ENCODE measurements around the gene CAMK1. TPM values are rescaled to one million over a fixed set of nuclear protein-coding genes. Genes with fewer than 3 reads are reported as not detected.

Gene CAMK1
- total RNA-seq, 1 donor = 24.7 TPM

GRCh38 chr3:9725775-9726515, 43.8 kb downstream of the CAMK1 start:
- Histone ChIP-seq H3K27me3 (ENCODE audit: insufficient read depth, low read length) (no peaks in the 10 kb centered on the region), H3K9me3 (ENCODE audit: low read depth, low read length) (no peaks in the 10 kb centered on the region), H3K4me3 (ENCODE audit: low read length) (no peak overlapping the region), H3K4me1 (ENCODE audit: insufficient read depth, low read length) (peaks cover 29% of the 10 kb centered on the region)

GRCh38 chr3:9721700-9722060, 48.1 kb downstream of the CAMK1 start:
- no peak overlapping the region for H3K4me3 ChIP-seq (ENCODE audit: low read length)
- H3K27me3 ChIP-seq (ENCODE audit: insufficient read depth, low read length) = no peaks in the 10 kb centered on the region
- H3K4me1 ChIP-seq (ENCODE audit: insufficient read depth, low read length) = peaks cover 22% of the 10 kb centered on the region
- H3K9me3 ChIP-seq (ENCODE audit: low read depth, low read length) = no peaks in the 10 kb centered on the region

- H3K9me3 ChIP-seq (ENCODE audit: low read depth, low read length) = no peaks in the 10 kb centered on the region
- no peaks in the 10 kb centered on the region for H3K27me3 ChIP-seq (ENCODE audit: insufficient read depth, low read length)
- H3K4me3 ChIP-seq (ENCODE audit: low read length) = no peak overlapping the region
- peaks cover 25% of the 10 kb centered on the region for H3K4me1 ChIP-seq (ENCODE audit: insufficient read depth, low read length)
These were observed 48.6 kb downstream of the CAMK1 start for GRCh38 chr3:9721015-9721699.

- Histone ChIP-seq H3K9me3 (ENCODE audit: low read depth, low read length) (no peaks in the 10 kb centered on the region), H3K4me3 (ENCODE audit: low read length) (no peak overlapping the region), H3K27me3 (ENCODE audit: insufficient read depth, low read length) (no peaks in the 10 kb centered on the region), H3K4me1 (ENCODE audit: insufficient read depth, low read length) (peaks cover 39% of the 10 kb centered on the region)
These were observed 51.6 kb downstream of the CAMK1 start for GRCh38 chr3:9718118-9718517.

GRCh38 chr3:9717563-9717962, 52.2 kb downstream of the CAMK1 start:
- no peak overlapping the region for H3K4me3 ChIP-seq (ENCODE audit: low read length)
- H3K27me3 ChIP-seq (ENCODE audit: insufficient read depth, low read length) = no peaks in the 10 kb centered on the region
- no peaks in the 10 kb centered on the region for H3K9me3 ChIP-seq (ENCODE audit: low read depth, low read length)
- peaks cover 39% of the 10 kb centered on the region for H3K4me1 ChIP-seq (ENCODE audit: insufficient read depth, low read length)

GRCh38 chr3:9716801-9717555, 52.8 kb downstream of the CAMK1 start:
- Histone ChIP-seq H3K4me3 (ENCODE audit: low read length) (no peak overlapping the region), H3K9me3 (ENCODE audit: low read depth, low read length) (no peaks in the 10 kb centered on the region), H3K27me3 (ENCODE audit: insufficient read depth, low read length) (no peaks in the 10 kb centered on the region), H3K4me1 (ENCODE audit: insufficient read depth, low read length) (peaks cover 38% of the 10 kb centered on the region)

GRCh38 chr3:9715764-9716437, 53.8 kb downstream of the CAMK1 start:
- Histone ChIP-seq H3K27me3 (ENCODE audit: insufficient read depth, low read length) (no peaks in the 10 kb centered on the region), H3K4me3 (ENCODE audit: low read length) (no peak overlapping the region), H3K4me1 (ENCODE audit: insufficient read depth, low read length) (peaks cover 31% of the 10 kb centered on the region), H3K9me3 (ENCODE audit: low read depth, low read length) (no peaks in the 10 kb centered on the region)

- no peak overlapping the region for H3K4me3 ChIP-seq (ENCODE audit: low read length)
- no peaks in the 10 kb centered on the region for H3K27me3 ChIP-seq (ENCODE audit: insufficient read depth, low read length)
- H3K9me3 ChIP-seq (ENCODE audit: low read depth, low read length) = no peaks in the 10 kb centered on the region
- peaks cover 31% of the 10 kb centered on the region for H3K4me1 ChIP-seq (ENCODE audit: insufficient read depth, low read length)
These were observed 54.6 kb downstream of the CAMK1 start for GRCh38 chr3:9715136-9715535.

GRCh38 chr3:9713142-9713541, 56.6 kb downstream of the CAMK1 start:
- Histone ChIP-seq H3K9me3 (ENCODE audit: low read depth, low read length) (no peaks in the 10 kb centered on the region), H3K4me3 (ENCODE audit: low read length) (no peak overlapping the region), H3K27me3 (ENCODE audit: insufficient read depth, low read length) (no peaks in the 10 kb centered on the region), H3K4me1 (ENCODE audit: insufficient read depth, low read length) (peaks cover 28% of the 10 kb centered on the region)

- H3K9me3 ChIP-seq (ENCODE audit: low read depth, low read length) = no peaks in the 10 kb centered on the region
- peaks cover 24% of the 10 kb centered on the region for H3K4me1 ChIP-seq (ENCODE audit: insufficient read depth, low read length)
- no peaks in the 10 kb centered on the region for H3K27me3 ChIP-seq (ENCODE audit: insufficient read depth, low read length)
- H3K4me3 ChIP-seq (ENCODE audit: low read length) = no peak overlapping the region
These were observed 57.3 kb downstream of the CAMK1 start for GRCh38 chr3:9712415-9712814.

- no peak overlapping the region for H3K4me3 ChIP-seq (ENCODE audit: low read length)
- peaks cover 6% of the 10 kb centered on the region for H3K4me1 ChIP-seq (ENCODE audit: insufficient read depth, low read length)
- H3K27me3 ChIP-seq (ENCODE audit: insufficient read depth, low read length) = no peaks in the 10 kb centered on the region
- no peaks in the 10 kb centered on the region for H3K9me3 ChIP-seq (ENCODE audit: low read depth, low read length)
These were observed 59.5 kb downstream of the CAMK1 start for GRCh38 chr3:9710174-9710739.

Other genes starting within 250 kb of the CAMK1 start
- not detected for gene LHFPL4, start 216.1 kb downstream of the CAMK1 start, total RNA-seq
- gene MTMR14, start 120.4 kb downstream of the CAMK1 start, total RNA-seq = 98.2 TPM
- not detected for gene CPNE9, start 66.1 kb downstream of the CAMK1 start, total RNA-seq
- gene BRPF1, start 38.2 kb downstream of the CAMK1 start, total RNA-seq = 40.9 TPM
- gene OGG1, start 20.0 kb downstream of the CAMK1 start, total RNA-seq = 7.8 TPM
- 28.8 TPM for gene TADA3, start 22.5 kb upstream of the CAMK1 start, total RNA-seq
- 284 TPM for gene ARPC4, start 23.1 kb upstream of the CAMK1 start, total RNA-seq
- 44.6 TPM for gene TTLL3, start 40.3 kb upstream of the CAMK1 start, total RNA-seq
- 5.7 TPM for gene RPUSD3, start 74.1 kb upstream of the CAMK1 start, total RNA-seq
- gene CIDEC, start 110.3 kb upstream of the CAMK1 start, total RNA-seq = not detected
- gene JAGN1, start 120.7 kb upstream of the CAMK1 start, total RNA-seq = 15.0 TPM
- gene IL17RE, start 132.9 kb upstream of the CAMK1 start, total RNA-seq = 0.10 TPM
- gene IL17RC, start 147.2 kb upstream of the CAMK1 start, total RNA-seq = 2.7 TPM
- gene CRELD1, start 163.9 kb upstream of the CAMK1 start, total RNA-seq = 7.2 TPM
- 3.9 TPM for gene PRRT3, start 182.5 kb upstream of the CAMK1 start, total RNA-seq
- gene EMC3, start 216.9 kb upstream of the CAMK1 start, total RNA-seq = 77.1 TPM

Measured in mononuclear cell (primary cell).